T-helper 1 cell treated with Interleukin-12 subunit alpha and Interleukin-12 subunit beta and Interleukin-4 antibody, amounts not matched to agents 30 ng/mL and 1 ng/mL, for 36 hours (primary cell): Measurements from ENCODE around the gene AFAP1. TPM values are rescaled to one million over a fixed set of nuclear protein-coding genes. Genes with fewer than 3 reads are reported as not detected.

Source experiments
- intact Hi-C: fragments of 100-400 bp; cut with micrococcal nuclease; formaldehyde crosslinking; loops from one replicate; pipeline ENCODE4 v1.15.1; 2024
- total RNA-seq: library from RNA; stranded (reverse); gene quantifications from 2 replicates; pipeline ENCODE4 v1.2.3, GENCODE V29; 2022

Gene AFAP1
- total RNA-seq, 1 donor from 2014 or later: 5.9 TPM

- intact Hi-C loops: no loop called here
Observed at GRCh38 chr4:7790023-7790422, 149.6 kb downstream of the AFAP1 start.

- intact Hi-C loops: no loop called here
Observed at GRCh38 chr4:7788694-7789425, 150.8 kb downstream of the AFAP1 start.

DNA sequence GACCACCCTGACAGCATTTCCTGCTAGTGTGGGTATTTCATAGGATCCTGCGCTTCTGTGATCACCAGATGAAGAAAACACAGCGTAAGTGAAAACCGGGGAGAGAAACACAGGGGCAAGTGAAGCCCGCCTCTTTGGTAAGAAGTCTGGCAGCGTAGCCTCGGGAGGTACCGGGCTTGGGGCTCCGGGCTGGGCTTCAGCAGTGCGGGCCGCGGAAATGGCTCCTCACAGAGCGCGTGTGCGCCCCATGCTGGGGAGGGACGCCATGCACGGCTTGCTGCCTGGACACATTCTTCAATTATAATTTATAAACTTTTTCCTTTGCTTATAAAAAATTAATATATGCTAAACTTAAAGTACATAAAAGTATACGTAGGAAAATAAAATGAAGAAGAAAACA lies 151.5 kb downstream of the AFAP1 start:
- intact Hi-C loops: no loop called here

DNA sequence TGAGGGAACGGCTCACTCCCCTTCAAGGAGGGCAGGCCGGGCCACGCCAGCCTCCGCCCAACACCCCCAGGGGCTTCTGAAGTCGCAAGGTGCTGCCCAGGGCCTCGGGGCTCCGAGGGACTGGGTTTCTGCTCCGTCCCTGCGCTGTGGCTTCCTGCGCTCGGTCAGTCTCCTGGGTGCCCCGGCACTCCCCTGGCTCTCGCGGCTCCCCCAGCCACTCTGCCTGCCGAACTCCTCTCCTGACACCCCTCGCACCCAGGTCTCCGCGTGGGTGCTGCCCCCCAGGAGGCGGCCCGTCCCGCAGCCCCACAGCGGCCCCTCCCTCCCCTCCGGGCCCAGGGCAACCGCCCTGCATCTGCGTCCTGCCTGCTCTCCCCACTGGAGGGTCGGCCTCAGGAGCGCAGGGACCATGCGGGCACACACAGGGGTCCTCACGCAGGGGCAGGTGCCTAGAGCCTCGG lies 151.9 kb downstream of the AFAP1 start:
- intact Hi-C loops: no loop called here

DNA sequence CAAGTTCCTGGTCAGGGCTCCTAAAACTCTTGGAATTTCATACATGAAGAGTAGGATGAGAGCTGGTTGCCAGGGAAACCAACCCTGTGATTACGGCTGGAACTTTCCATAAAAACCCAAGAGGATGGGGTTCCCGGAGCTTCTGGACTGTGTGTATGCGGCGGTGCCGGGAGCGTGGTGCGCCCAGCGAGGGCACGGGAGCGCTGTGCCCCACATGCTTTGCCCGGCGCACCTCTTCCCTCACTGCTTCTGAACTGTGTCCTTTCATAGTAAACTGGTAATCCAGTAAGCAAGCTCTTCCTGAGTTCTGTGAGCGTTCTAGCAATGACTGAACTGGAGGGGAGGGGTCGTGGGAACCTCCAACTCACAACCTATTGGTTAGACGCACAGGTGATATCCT lies 152.6 kb downstream of the AFAP1 start:
- intact Hi-C loops: no loop called here

- intact Hi-C loops: no loop called here
Observed at GRCh38 chr4:7786517-7786916, 153.1 kb downstream of the AFAP1 start.

DNA sequence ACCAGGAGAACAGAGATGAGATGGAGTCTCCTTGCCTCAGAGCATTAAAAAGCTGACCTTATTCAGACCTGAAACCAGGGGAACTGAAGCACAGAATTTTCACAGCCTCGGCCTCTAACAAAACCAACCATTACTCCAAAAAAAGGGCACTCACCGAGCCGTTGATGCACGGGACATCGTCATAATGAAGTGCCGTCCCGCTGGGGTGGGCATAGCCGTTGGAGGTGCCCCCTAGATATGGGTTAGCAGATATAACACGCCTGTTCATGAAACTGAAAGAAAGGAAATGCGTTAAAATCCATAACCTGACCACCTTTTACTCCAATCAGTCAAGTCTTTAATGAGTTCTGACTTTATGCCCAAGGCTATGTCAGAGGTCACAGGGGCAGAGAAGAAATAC lies 153.6 kb downstream of the AFAP1 start:
- intact Hi-C loops: no loop called here

DNA sequence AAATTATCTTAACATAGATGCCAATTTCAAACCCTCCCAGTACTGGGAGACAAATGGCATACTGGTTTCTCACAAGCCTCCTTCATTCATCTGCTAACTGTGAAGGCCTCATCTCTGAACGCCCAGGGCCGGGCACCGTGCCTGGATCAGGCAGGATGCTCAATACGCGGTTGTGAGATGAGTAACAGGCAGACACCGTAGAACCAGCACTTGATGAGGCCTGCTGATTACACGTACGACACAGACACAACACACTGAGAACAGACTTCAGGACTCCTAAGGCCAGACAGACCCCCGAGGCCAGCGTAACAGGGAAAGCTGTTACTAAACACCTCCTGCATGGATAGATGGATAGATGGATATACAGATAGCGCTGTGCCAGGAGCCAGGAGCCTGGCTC lies 154.6 kb downstream of the AFAP1 start:
- intact Hi-C loops: no loop called here

DNA sequence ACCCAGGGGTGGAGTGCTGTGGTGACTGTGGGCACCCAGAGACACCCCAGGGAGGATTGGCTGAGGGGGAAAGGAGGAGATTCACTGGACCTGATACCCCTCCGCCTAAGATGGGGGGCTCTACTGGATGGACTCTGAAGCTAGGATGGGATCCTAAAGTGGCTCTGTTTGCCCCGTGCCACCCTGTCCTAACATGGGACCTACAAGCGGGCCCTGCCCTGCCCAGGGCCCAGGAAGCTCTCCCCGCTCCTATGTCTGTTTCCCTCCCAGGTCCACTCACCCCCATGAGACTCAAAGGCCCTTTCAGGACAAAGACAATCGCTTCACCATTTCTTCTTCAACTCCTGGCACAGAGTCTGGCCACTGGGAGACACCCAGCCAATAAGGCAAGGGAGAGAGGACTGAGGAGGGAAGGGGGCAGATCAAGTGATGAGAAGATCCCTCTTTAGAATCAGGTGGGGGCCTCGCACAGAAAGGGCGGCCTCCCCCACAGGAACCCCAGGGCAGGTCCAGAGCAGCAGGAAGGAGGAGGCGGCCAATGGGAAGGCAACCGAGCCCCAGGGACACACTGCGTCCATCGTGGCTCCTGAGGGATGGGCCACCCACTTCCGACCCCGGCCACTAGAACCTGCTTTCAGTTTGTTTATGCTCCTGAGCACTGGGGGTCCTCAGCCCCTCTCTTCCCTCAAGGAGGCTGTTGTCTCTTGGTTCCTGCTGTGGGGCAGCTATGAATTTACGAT lies 155.4 kb downstream of the AFAP1 start:
- intact Hi-C loops: no loop called here

DNA sequence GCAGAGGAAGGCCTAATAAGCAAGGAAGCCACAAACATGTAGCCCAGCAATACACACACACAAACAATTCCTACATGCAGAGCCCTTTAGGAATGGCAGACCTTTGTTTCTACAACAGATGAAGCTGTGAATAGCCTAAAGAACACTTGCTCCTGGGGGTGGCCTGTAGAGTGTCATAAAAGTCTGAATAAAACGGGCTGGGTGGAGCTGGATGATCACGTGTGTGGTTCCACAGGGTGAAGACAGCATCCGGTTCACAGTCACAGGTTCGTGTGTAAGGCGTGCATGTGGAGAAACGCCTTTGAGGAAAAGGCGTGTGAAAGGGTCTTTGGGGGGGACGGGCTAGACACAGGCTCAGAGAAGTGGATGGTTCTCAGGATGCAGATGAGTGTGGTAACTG lies 156.1 kb downstream of the AFAP1 start:
- intact Hi-C loops: no loop called here

GRCh38 chr4:7782783-7783182 lies 156.9 kb downstream of the AFAP1 start:
- intact Hi-C loops: no loop called here

DNA sequence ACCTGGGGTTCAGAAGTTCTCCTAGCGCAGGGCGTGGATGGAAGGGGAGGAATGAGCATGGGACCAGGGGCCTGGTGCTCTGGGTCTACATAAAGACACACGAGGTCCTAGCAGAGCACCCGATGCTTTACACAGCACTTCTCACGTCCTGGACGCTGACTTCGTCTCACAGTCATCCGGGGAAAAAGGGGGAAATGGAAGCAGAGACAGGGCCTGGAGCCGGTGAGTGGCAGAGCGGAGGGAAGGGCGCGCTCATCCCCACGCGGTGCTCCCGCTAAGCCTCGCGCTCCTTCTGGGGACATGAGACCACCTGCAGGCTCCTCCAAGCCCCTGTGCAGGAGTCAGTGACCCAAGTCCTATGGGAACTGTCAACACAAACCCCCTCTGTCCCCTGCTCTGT lies 157.7 kb downstream of the AFAP1 start:
- intact Hi-C loops: no loop called here

DNA sequence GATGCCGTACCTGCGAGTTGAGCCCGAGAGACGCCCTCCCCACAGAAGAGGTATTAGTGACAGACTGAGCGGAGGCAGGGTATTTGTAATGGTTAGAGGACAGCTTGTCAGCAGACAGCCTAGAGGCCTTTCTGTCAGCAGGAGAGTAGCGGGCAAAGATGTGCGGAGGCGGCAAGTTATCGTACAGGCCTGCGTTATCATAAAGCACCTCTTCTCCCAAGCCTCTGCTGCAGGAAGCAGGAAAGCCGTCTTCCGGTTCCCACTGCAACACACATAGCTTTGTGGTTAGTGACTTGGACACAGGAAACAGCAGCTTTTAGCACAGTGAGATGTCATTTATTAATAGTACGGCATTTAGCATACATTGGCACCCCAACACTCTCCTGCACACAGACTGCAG lies 158.3 kb downstream of the AFAP1 start:
- intact Hi-C loops: no loop called here

DNA sequence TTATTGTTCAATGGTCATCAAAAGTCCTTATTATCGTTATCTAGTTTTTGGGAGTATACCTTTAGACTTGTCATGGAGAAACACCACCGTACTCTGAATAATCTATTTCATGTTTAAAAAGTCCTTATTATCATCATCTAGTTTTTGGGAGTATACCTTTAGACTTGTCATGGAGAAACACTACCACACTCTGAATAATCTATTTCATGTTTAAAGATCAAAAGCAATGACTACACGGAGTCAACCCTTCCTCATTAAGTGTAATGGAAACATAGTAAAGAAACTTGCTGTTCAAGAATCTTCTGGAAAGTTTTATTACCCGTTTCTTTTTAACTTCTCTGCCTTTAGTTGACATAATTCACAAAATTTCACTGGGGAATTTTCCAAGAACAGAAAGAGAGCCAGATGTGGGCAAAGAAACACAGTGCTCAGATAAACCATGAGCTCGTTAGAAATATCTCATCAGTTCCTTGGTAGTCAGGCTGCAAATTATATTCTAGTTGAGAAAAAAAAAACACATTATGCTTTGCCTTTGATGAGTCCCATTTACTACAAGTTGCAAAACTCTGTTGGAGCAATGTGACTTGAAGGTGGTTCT lies 158.8 kb downstream of the AFAP1 start:
- intact Hi-C loops: no loop called here

- intact Hi-C loops: no loop called here
Observed at GRCh38 chr4:7779432-7779768, 160.3 kb downstream of the AFAP1 start.

DNA sequence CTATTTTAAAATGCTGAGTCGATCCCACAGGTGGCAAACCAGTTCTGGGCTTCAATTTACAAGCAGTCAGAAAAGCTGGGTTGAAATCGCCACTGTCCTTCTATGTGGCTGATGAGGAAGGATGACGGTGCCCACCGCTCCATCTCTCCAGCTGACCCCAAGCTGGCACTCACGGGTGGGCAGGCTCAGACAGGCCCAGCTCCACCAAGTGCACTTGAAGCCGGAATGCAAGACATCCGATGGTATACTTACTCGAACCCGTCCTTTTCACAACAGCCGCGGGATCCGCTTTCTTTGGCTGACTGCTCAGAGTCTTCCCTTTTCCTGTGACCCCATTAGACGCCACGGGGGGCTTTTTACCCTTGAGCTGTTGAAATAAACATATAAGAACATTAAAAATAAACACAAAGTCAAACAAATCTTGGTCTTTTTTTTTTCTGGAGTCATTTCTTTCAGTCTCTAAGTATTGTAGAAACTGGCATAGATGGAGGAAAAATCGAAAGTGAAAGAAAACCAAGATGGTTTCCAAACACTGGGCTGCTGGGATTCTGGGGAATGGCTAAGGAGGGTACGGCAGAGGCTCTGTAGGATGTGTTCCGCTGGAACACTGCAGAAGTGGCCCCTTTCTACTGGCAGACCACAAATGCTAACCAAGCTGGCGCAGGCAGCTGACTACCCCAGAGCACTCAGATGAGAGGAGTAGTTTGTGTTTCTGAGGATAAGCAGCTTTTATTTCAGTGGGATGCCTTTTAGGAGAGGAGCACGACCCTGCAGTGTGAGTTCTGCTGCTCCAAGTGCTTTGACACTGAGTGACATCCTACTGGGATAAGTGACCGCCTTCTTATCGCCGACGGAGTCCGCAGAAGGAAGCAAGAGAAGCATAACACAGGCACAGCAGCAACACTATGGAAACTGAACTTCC lies 160.9 kb downstream of the AFAP1 start:
- intact Hi-C loops: no loop called here

DNA sequence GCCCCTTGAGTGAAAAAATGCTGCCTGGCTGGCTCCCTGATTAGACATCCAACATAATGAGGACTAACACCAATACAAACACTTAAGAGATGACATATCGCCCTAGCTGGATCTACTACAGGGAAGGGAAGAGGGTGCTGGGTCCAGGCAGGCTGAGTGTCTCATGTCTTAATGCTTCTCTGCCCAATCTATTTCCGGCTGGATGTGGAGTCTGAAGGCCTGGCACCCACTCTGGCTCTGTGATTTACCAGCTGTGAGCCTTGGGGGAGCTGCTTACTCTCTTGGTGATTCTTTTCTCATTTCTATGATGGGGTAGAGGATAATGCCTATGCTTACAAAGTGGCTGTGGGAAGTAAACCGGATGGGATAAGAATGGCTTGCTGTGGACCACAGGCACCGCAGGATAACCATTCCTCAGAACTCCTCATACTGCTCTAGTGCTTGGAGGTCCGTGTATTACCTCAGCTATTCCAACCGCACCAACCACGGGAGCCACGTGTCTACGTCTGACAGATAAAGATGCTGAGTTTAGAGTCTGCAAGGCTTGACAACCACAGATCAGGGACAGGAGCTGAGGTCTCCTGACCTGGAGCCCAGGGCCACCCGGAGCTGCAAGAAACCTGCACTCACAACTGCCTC lies 161.7 kb downstream of the AFAP1 start:
- intact Hi-C loops: no loop called here

DNA sequence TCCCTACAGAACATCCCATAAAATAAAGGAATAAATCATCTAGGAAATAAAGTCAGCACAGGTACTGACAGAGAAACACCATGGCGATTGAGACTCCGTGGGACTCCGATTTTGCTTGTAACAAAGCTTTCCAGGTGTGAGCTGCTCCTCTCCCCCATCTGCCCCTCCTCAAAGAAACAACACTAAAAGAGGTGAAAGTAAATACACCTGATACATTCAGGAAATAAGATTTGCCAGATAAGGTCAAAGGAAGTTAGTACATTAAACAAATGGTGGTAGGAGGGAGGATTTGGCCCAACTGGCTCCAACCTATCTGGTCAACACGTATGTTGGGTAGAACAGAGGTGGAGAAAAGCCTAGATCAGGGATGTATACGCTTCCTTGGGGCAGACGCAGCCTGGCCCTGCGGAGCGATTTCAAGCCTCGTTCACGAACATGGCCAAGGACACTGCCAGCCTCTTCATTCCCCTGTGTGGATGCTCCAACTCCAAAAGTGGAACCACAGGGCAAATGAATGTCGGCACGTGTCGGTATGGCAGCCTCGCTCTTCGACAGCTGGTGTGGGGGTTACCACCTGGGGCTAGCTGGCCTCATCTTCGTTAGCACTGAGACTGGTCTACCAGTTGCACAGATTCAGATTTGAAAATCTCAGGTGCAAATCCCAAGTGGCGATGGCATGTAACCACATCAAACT lies 162.5 kb downstream of the AFAP1 start:
- intact Hi-C loops: no loop called here

- intact Hi-C loops: no loop called here
Observed at GRCh38 chr4:7775396-7775795, 164.3 kb downstream of the AFAP1 start.
